Stimulated activated memory B cell treated with anti-CD40 and anti-IgM and Interleukin-4, amounts not matched to agents 10 μg/mL and 1 μg/mL and 100 μg/mL, for 72 hours (primary cell): ENCODE measurements around the gene PRXL2A.
A peak's percentile ranks its signal among the peaks of the same experiment; 100 is the strongest.
"Not testable (repeated sequence)": the region's sequence is repeated elsewhere in the genome, so short reads cannot be mapped to it uniquely, and the experiment has no call there.

Experiments used
- ATAC-seq: fragments of 150-1000 bp; cut with Tn5 transposase; 2 replicates; pipeline ENCODE4 v1.10.0; 2021
- H3K27ac Mint-ChIP-seq: one replicate; pipeline ENCODE4 v1.8.0; 2022; ENCODE audit warnings: mild to moderate bottlenecking, mixed read lengths
- H3K27me3 Mint-ChIP-seq: one replicate; pipeline ENCODE4 v1.8.0; 2022; ENCODE audit warnings: mixed read lengths
- H3K36me3 Mint-ChIP-seq: one replicate; pipeline ENCODE4 v1.8.0; 2022; ENCODE audit warnings: mixed read lengths
- H3K4me1 Mint-ChIP-seq: one replicate; pipeline ENCODE4 v1.8.0; 2022; ENCODE audit warnings: mixed read lengths
- H3K4me3 Mint-ChIP-seq: one replicate; pipeline ENCODE4 v1.8.0; 2022; ENCODE audit warnings: mild to moderate bottlenecking, moderate library complexity, mixed read lengths
- H3K9me3 Mint-ChIP-seq: one replicate; pipeline ENCODE4 v1.8.0; 2022; ENCODE audit warnings: mixed read lengths

PRXL2A gene

GRCh38 chr10:80405035-80405434, 3.3 kb upstream of the PRXL2A start:
- Mint-ChIP-seq H3K27ac (no peak overlapping the region), H3K4me3 (no peak overlapping the region), H3K36me3 (no peaks in the 10 kb centered on the region), H3K4me1 (peaks cover 14% of the 10 kb centered on the region), H3K27me3 (no peaks in the 10 kb centered on the region), H3K9me3 (no peaks in the 10 kb centered on the region)
- ATAC-seq, result no peak

DNA sequence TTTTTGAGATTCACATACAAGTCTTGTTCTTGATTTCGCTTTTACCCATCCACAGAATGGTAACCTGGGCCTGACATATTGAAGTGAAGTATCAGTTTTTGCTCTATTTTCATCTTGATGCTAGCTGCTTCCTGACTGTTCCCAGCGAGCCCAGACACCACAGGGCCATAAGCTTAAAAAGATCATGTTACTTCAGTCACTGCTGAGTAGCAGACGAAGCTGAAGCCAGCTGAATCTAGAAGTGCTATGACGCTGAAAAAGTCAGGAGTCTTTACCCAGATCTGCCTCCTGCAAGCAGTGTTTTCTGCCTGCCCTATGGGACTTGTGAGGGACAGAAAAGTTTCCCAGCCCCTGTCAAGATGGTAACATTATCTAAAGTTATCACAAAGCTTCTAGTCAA, 2.7 kb upstream of the PRXL2A start:
- H3K9me3 Mint-ChIP-seq, result no peaks in the 10 kb centered on the region
- no peaks in the 10 kb centered on the region for H3K27me3 Mint-ChIP-seq
- ATAC-seq, result no peak
- H3K27ac Mint-ChIP-seq, result no peak overlapping the region
- no peaks in the 10 kb centered on the region for H3K36me3 Mint-ChIP-seq
- peaks cover 16% of the 10 kb centered on the region for H3K4me1 Mint-ChIP-seq
- no peak overlapping the region for H3K4me3 Mint-ChIP-seq

- no peak overlapping the region for H3K27ac Mint-ChIP-seq
- H3K4me1 Mint-ChIP-seq, result peaks cover 21% of the 10 kb centered on the region
- H3K4me3 Mint-ChIP-seq, result no peak overlapping the region
- no peak for ATAC-seq
- H3K9me3 Mint-ChIP-seq, result no peaks in the 10 kb centered on the region
- H3K27me3 Mint-ChIP-seq, result no peaks in the 10 kb centered on the region
- H3K36me3 Mint-ChIP-seq, result no peaks in the 10 kb centered on the region
Observed at GRCh38 chr10:80406204-80406603, 2.1 kb upstream of the PRXL2A start.

GRCh38 chr10:80407812-80408241, 524 bp upstream of the PRXL2A start:
- H3K36me3 Mint-ChIP-seq, result peaks cover 4% of the 10 kb centered on the region
- peak overlapping the region; percentile 93 for H3K4me3 Mint-ChIP-seq
- H3K27me3 Mint-ChIP-seq, result no peaks in the 10 kb centered on the region
- peaks cover 27% of the 10 kb centered on the region for H3K4me1 Mint-ChIP-seq
- ATAC-seq, result peak; percentile 63
- no peaks in the 10 kb centered on the region for H3K9me3 Mint-ChIP-seq
- H3K27ac Mint-ChIP-seq, result peak overlapping the region; percentile 89

- H3K4me3 Mint-ChIP-seq, result peak overlapping the region; percentile 93
- no peaks in the 10 kb centered on the region for H3K27me3 Mint-ChIP-seq
- H3K27ac Mint-ChIP-seq, result peak overlapping the region; percentile 89
- peaks cover 4% of the 10 kb centered on the region for H3K36me3 Mint-ChIP-seq
- no peaks in the 10 kb centered on the region for H3K9me3 Mint-ChIP-seq
- no peak for ATAC-seq
- H3K4me1 Mint-ChIP-seq, result peaks cover 39% of the 10 kb centered on the region
Observed at GRCh38 chr10:80409121-80409520, 770 bp downstream of the PRXL2A start.

- Mint-ChIP-seq H3K36me3 (peaks cover 4% of the 10 kb centered on the region), H3K27ac (no peak overlapping the region), H3K4me3 (no peak overlapping the region), H3K9me3 (no peaks in the 10 kb centered on the region), H3K27me3 (no peaks in the 10 kb centered on the region), H3K4me1 (peaks cover 39% of the 10 kb centered on the region)
- ATAC-seq, result no peak
Observed at GRCh38 chr10:80410122-80410521, 1.8 kb downstream of the PRXL2A start.

DNA sequence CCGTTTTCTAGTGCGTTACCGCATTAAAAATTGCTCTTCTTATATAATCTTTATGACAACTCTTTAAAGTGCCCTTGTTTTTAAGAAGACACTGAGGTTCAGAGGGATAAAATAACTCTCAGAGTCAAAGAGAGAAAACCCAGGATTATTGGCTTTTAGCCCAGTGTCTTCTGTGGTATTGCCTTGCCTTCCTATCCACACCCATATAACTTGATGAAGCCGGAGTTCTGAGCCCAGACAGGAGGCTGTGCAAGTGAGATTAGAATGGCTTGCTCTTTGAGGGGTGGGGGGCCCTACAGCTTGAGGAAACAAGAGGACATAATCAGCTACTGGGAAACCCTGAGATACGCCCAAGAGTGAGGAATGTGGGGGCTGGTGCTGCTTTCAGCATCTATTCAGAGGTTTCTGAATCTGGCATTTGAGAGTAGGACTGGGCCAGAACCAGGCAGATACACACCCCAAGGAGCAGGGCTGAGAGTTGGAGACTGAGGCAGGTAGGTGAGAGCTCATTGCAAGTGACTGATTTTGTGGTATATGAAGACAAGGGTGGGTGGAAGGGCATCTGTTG, 2.3 kb downstream of the PRXL2A start:
- no peaks in the 10 kb centered on the region for H3K9me3 Mint-ChIP-seq
- no peak overlapping the region for H3K4me3 Mint-ChIP-seq
- H3K27me3 Mint-ChIP-seq, result no peaks in the 10 kb centered on the region
- peaks cover 4% of the 10 kb centered on the region for H3K36me3 Mint-ChIP-seq
- peaks cover 39% of the 10 kb centered on the region for H3K4me1 Mint-ChIP-seq
- no peak for ATAC-seq
- no peak overlapping the region for H3K27ac Mint-ChIP-seq

GRCh38 chr10:80411267-80411668, 2.9 kb downstream of the PRXL2A start:
- Mint-ChIP-seq H3K4me1 (peaks cover 39% of the 10 kb centered on the region), H3K27ac (no peak overlapping the region), H3K27me3 (no peaks in the 10 kb centered on the region), H3K9me3 (no peaks in the 10 kb centered on the region), H3K36me3 (peaks cover 4% of the 10 kb centered on the region), H3K4me3 (no peak overlapping the region)
- no peak for ATAC-seq

GRCh38 chr10:80411681-80412220, 3.4 kb downstream of the PRXL2A start:
- Mint-ChIP-seq H3K4me1 (peaks cover 39% of the 10 kb centered on the region), H3K36me3 (peaks cover 4% of the 10 kb centered on the region), H3K27me3 (no peaks in the 10 kb centered on the region), H3K4me3 (no peak overlapping the region), H3K9me3 (no peaks in the 10 kb centered on the region), H3K27ac (no peak overlapping the region)
- no peak for ATAC-seq

DNA sequence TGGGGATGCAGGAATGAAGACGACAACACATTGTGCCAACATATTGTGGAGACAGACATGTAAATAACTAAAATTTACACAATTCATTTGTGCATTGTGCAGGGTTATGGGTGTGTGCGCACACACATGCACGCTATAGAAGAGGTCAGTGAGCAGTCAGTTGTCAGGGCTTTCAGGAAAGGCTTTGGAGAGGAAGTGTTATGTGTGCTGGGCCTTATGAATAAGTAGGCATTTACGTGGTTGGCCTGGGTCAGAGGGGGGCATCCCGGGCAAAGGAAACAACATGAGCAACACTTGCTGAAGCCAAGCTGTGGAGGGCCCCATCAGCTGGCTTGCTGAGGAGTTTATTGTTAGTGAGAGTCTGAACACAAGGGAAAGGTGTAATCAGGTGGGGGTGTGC, 4.1 kb downstream of the PRXL2A start:
- Mint-ChIP-seq H3K4me1 (peaks cover 37% of the 10 kb centered on the region), H3K4me3 (no peak overlapping the region), H3K36me3 (peaks cover 4% of the 10 kb centered on the region), H3K27me3 (no peaks in the 10 kb centered on the region), H3K27ac (no peak overlapping the region), H3K9me3 (no peaks in the 10 kb centered on the region)
- ATAC-seq, result no peak

DNA sequence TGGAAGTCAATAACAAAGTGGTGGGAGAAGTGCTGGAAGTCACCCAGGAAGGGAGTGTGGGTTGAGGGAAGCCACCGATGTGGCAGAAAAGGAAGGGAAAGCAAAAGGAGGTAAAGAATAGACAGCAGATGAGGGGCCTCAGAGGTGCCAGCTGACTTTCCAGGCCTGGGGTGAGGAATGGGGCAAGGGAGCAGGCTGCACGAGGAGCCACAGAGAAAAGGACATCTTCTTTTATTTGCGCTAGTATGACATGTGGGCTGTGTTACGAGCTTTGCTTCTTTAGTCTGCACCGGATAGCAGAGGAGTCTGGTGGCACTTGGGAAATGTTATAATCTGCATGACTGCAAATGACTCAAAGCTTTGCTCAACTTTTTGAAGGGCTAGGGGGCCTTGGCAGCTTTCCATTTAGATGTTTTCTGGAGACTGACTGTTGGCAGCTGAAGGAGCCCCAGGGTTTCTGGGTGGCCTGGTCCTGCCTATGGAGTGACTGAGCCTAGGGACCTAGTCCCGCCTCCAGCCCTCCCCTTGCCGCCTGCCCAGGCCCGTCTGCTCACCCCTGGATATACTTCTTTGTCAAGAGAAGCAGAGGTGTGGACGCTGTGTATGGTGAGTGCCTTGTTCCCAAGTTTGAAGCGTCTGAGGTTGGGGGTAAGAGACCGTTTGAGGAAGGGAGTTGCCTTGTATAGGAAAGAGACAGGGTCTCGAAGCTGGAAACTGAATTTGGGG, 5.1 kb downstream of the PRXL2A start:
- no peak for ATAC-seq
- Mint-ChIP-seq H3K36me3 (peaks cover 4% of the 10 kb centered on the region), H3K27ac (no peak overlapping the region), H3K27me3 (no peaks in the 10 kb centered on the region), H3K4me3 (no peak overlapping the region), H3K4me1 (peaks cover 31% of the 10 kb centered on the region), H3K9me3 (no peaks in the 10 kb centered on the region)

DNA sequence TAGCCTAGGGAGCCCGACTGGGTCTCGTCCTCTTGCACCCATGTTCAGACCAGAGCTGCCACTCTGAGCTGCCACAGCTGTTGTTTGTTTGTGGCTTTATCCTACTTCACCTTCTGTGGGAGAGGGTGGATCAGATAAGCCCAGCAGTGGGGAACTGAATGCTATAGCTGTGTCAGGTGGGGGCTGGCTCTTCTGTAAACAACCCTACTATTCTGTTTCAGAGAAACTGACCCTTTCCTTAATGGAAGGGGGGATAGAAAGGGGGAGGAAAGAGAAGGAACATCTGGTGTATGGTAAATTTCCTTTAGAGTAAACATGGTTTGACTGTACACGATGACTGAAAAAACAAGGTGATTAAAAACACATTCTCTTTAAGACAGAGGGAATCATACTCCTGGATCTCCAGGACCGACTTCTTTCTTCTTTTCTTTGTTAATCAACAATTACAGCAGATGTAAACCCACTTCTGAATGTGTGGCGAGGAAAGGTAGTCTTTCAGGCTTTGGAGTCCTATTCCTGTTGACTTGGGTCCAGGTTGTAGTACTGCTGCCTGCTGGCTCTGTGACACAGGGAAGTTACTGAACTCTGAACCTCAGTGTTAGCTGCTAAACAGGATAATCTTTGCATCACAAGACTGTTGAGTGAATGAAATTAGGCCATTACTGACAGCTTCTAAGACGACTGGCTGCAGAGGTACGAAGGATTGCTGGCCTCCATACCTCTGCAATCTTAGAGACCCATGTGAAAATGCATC, 6.0 kb downstream of the PRXL2A start:
- ATAC-seq, result no peak
- Mint-ChIP-seq H3K4me1 (peaks cover 33% of the 10 kb centered on the region), H3K9me3 (no peaks in the 10 kb centered on the region), H3K27ac (no peak overlapping the region), H3K27me3 (no peaks in the 10 kb centered on the region), H3K4me3 (no peak overlapping the region), H3K36me3 (peaks cover 4% of the 10 kb centered on the region)

DNA sequence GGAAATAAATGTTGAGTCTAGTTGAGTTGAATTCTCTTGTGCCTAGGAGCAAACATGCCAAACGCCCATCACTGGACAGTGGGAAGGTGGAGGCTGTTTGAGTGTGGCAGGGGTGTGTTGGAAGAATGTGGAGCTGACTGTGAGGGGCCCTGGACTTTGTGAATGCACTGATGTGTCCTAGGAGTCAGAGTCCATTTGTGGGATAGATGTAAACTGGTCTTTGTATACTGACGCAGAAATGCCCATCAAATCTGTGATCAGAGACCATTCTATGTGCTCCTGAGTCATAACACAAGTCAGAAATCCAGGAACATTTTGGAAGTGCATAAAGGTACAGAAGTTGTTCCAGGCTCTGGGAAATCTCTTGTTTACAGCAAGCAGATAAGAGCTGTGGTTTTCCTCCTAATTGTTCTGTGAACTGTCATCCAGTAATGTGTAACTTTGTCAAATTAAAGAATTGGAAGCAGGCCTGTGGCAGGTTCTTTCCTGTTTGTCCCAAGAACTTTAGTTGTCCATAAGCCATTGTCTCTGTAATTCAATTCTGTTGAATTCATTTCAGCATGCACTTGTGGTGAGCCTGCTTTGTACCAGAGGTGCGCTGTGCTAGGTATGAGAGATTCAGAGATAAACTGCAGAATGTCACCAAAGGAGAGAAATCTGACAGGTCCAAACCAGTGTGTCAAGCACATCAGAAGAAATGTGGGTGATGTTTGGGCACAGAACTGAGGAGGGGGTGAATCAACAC, 7.6 kb downstream of the PRXL2A start:
- no peaks in the 10 kb centered on the region for H3K27me3 Mint-ChIP-seq
- peaks cover 4% of the 10 kb centered on the region for H3K36me3 Mint-ChIP-seq
- no peak overlapping the region for H3K4me3 Mint-ChIP-seq
- no peak overlapping the region for H3K27ac Mint-ChIP-seq
- ATAC-seq, result no peak
- peaks cover 41% of the 10 kb centered on the region for H3K4me1 Mint-ChIP-seq
- H3K9me3 Mint-ChIP-seq, result no peaks in the 10 kb centered on the region

- no peak for ATAC-seq
- Mint-ChIP-seq H3K27ac (no peak overlapping the region), H3K9me3 (no peaks in the 10 kb centered on the region), H3K4me3 (no peak overlapping the region), H3K36me3 (peaks cover 4% of the 10 kb centered on the region), H3K4me1 (peaks cover 46% of the 10 kb centered on the region), H3K27me3 (no peaks in the 10 kb centered on the region)
Observed at GRCh38 chr10:80416479-80417098, 8.2 kb downstream of the PRXL2A start.

GRCh38 chr10:80417256-80417655, 8.9 kb downstream of the PRXL2A start:
- H3K27me3 Mint-ChIP-seq, H3K9me3 Mint-ChIP-seq, H3K4me3 Mint-ChIP-seq, ATAC-seq, H3K27ac Mint-ChIP-seq, H3K36me3 Mint-ChIP-seq: not testable (repeated sequence)
- peaks cover 52% of the 10 kb centered on the region for H3K4me1 Mint-ChIP-seq
